K562 (cell line): Measurements from ENCODE around the gene WDR55. TPM values are rescaled to one million over a fixed set of nuclear protein-coding genes. Genes with fewer than 3 reads are reported as not detected.

Experiments
- CEBPG ChIP-seq, 3 experiments: fragments of 200-800 bp in 1 of 3; sonication (Bioruptor generic) in 1 of 3; sonication (generic) in 1 of 3; formaldehyde crosslinking in 1 of 3; IDR thresholded peaks in 2 of 3; conservative IDR thresholded peaks in 1 of 3; 2 replicates each; pipeline versions ENCODE4 v1.6.1 to v1.8.0; 2016 to 2022; ENCODE audit warnings: missing compliant biosample characterization in 2 of 3, missing genetic modification characterization in 2 of 3, mild to moderate bottlenecking in 1 of 3, missing genetic modification reagents in 1 of 3
- FOSL1 ChIP-seq: fragments of 200-800 bp; sonication (Bioruptor generic); conservative IDR thresholded peaks from 2 replicates; pipeline ENCODE4 v1.6.1; 2016; ENCODE audit warnings: missing genetic modification characterization, missing compliant biosample characterization
- FOXA3 ChIP-seq, 2 experiments: fragments of 450-650 bp in 1 of 2; sonication (generic) in 1 of 2; formaldehyde crosslinking; IDR thresholded peaks in 1 of 2; conservative IDR thresholded peaks in 1 of 2; 2 replicates each; pipeline versions ENCODE4 v1.4.0 to v1.8.0; 2020 to 2022; ENCODE audit warnings: mild to moderate bottlenecking in 2 of 2, missing genetic modification reagents in 1 of 2
- HNRNPUL1 ChIP-seq: fragments of 200-400 bp; formaldehyde crosslinking; IDR thresholded peaks from 2 replicates; pipeline ENCODE4 v1.6.1; 2017; ENCODE audit warnings: low read length
- MBD2 ChIP-seq: sonication (generic); IDR thresholded peaks from 2 replicates; pipeline ENCODE4 v1.6.1; 2016; ENCODE audit warnings: low read depth, borderline replicate concordance
- MCM3 ChIP-seq: fragments of 450-650 bp; IDR thresholded peaks from 2 replicates; pipeline ENCODE4 v1.6.1; 2016
- SMAD2 ChIP-seq: fragments of 150-350 bp; IDR thresholded peaks from 2 replicates; pipeline ENCODE4 v1.6.1; 2014; ENCODE audit warnings: low read depth, mild to moderate bottlenecking, low read length
- SNIP1 ChIP-seq: fragments of 450-650 bp; IDR thresholded peaks from 2 replicates; pipeline ENCODE4 v1.7.1; 2017; ENCODE audit warnings: low read depth, mild to moderate bottlenecking
- USF2 ChIP-seq: sonication (generic); formaldehyde crosslinking; IDR thresholded peaks from 2 replicates; pipeline ENCODE4 v1.5.0; 2020; ENCODE audit warnings: missing genetic modification reagents
- ZBTB7A ChIP-seq: IDR thresholded peaks from 2 replicates; pipeline ENCODE4 v1.6.1; 2011; ENCODE audit warnings: low read depth, mild to moderate bottlenecking, low read length, moderate library complexity, borderline replicate concordance; ENCODE audit not compliant: control insufficient read depth
- ZBTB8A ChIP-seq: fragments of 450-650 bp; IDR thresholded peaks from 2 replicates; pipeline ENCODE4 v1.6.1; 2018; ENCODE audit warnings: mild to moderate bottlenecking, moderate library complexity; ENCODE audit not compliant: partially characterized antibody
- ZC3H4 ChIP-seq: sonication (generic); formaldehyde crosslinking; IDR thresholded peaks from 2 replicates; pipeline ENCODE4 v1.9.0; 2021; ENCODE audit warnings: missing genetic modification reagents, borderline replicate concordance
- ZNF407 ChIP-seq: fragments of 450-650 bp; IDR thresholded peaks from 2 replicates; pipeline ENCODE4 v1.6.1; 2016; ENCODE audit warnings: low read depth
- ZNF41 ChIP-seq: fragments of 250-450 bp; sonication (Bioruptor Pico); conservative IDR thresholded peaks from 2 replicates; pipeline ENCODE4 v1.4.0; 2020; ENCODE audit warnings: mild to moderate bottlenecking
- ZNF644 ChIP-seq: fragments of 200-800 bp; sonication (Bioruptor generic); IDR thresholded peaks from 2 replicates; pipeline ENCODE4 v1.6.1; 2016; ENCODE audit warnings: low read depth, missing genetic modification characterization, missing compliant biosample characterization
- ZNF830 ChIP-seq: fragments of 250-450 bp; sonication (Bioruptor Pico); IDR thresholded peaks from 2 replicates; pipeline ENCODE4 v1.5.0; 2021; ENCODE audit warnings: mild to moderate bottlenecking
- polyA plus RNA-seq, 8 experiments: library from polyadenylated mRNA; depleted of rRNA in 4 of 8; stranded (reverse) in 5 of 8; unstranded in 3 of 8; fragments of >200 nt; fragmentation: Nextera tagmentation in 2 of 8; fragmentation: Illumina TruSeq in 1 of 8; extraction: Ambion mirVana in 2 of 8; extraction: Trizol in 1 of 8; gene quantifications; 2 replicates each; pipeline versions ENCODE4 v1.2.1 to v1.2.3, GENCODE V29; 2011 to 2014; ENCODE audit warnings: inconsistent platforms in 1 of 8, missing spikeins in 1 of 8
- total RNA-seq, 7 experiments: library from RNA; depleted of rRNA in 6 of 7; stranded (reverse); fragments of >200 nt in 6 of 7; fragmentation: Illumina TruSeq in 2 of 7; extraction: Trizol in 2 of 7; gene quantifications; 2 replicates each; pipeline versions ENCODE4 v1.2.1 to v1.2.3, GENCODE V29; 2011 to 2021; ENCODE audit warnings: low replicate concordance in 1 of 7
- TF ChIP-seq, protein P1 (sequence below), 2 experiments: fragments of 450-650 bp; IDR thresholded peaks; 2 replicates each; pipeline ENCODE4 v1.6.1; 2016

The WDR55 gene
- total and polyA plus RNA-seq, 9 of the 15 experiments (the other 6 are each of a cell fraction or from before 2014, with no cell fraction given) = 5.2 to 45.0 (median 29.3) TPM

- TF ChIP-seq ZNF644 (tag) (peak; percentile 10; the same call in 1 of the 2 replicates), HNRNPUL1 (no peak), CEBPG (CRISPR knock-in tag; IDR thresholded peaks at IDR 0.05) (peak; percentile 81), CEBPG (tag; conservative IDR thresholded peaks at IDR 0.05 in 1 of 2, IDR thresholded peaks at IDR 0.05 in 1 of 2) (peak; percentile 80 to 82), SMAD2 (no peak), ZC3H4 (CRISPR knock-in tag) (no peak), MCM3 (no peak), ZBTB8A (no peak), MBD2 (peak; percentile 23; the same call in 1 of the 2 replicates), ZNF407 (no peak), ZNF830 (no peak), SNIP1 (no peak), ZNF41 (CRISPR knock-in tag) (no peak), FOXA3 (CRISPR knock-in tag; conservative IDR thresholded peaks at IDR 0.05 in 1 of 2, IDR thresholded peaks at IDR 0.05 in 1 of 2) (no peak), USF2 (CRISPR knock-in tag) (no peak), ZBTB7A (0 out of 2 replicates have a peak, but pooled peaks have one; percentile 45), FOSL1 (0 out of 2 replicates have a peak, but pooled peaks have one; percentile 43)
- TF ChIP-seq, protein P1, sequence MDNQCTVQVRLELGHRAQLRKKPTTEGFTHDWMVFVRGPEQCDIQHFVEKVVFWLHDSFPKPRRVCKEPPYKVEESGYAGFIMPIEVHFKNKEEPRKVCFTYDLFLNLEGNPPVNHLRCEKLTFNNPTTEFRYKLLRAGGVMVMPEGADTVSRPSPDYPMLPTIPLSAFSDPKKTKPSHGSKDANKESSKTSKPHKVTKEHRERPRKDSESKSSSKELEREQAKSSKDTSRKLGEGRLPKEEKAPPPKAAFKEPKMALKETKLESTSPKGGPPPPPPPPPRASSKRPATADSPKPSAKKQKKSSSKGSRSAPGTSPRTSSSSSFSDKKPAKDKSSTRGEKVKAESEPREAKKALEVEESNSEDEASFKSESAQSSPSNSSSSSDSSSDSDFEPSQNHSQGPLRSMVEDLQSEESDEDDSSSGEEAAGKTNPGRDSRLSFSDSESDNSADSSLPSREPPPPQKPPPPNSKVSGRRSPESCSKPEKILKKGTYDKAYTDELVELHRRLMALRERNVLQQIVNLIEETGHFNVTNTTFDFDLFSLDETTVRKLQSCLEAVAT (IDR thresholded peaks at IDR 0.05) = no peak
These were observed 25.3 kb upstream of the WDR55 start, which contains the start of gene TMCO6 (continued) for GRCh38 chr5:140639148-140639981.
